SK-N-MC (cell line): ENCODE measurements around the gene RBMS3.

ENCODE experiments used
- DNase-seq: peaks from one replicate; pipeline ENCODE4 v3.0.0-alpha.2; 2011; ENCODE audit warnings: low read depth, low spot score
- H3K27ac ChIP-seq: fragments of 200-600 bp; sonication (generic); 2 replicates; pipeline ENCODE4 v1.5.1; 2016; ENCODE audit warnings: mixed run types
- H3K36me3 ChIP-seq: fragments of 200-600 bp; sonication (generic); 2 replicates; pipeline ENCODE4 v1.6.1; 2017; ENCODE audit warnings: antibody characterized with exemption, low read length, mixed read lengths; ENCODE audit not compliant: insufficient read depth
- H3K4me3 ChIP-seq: fragments of 200-600 bp; sonication (generic); 2 replicates; pipeline ENCODE4 v1.5.1; 2016
- H3K9ac ChIP-seq: fragments of 200-600 bp; sonication (generic); 2 replicates; pipeline ENCODE4 v1.8.0; 2017; ENCODE audit warnings: mixed run types, mixed read lengths; ENCODE audit not compliant: insufficient read length
- H3K9me3 ChIP-seq: fragments of 200-600 bp; sonication (generic); 2 replicates; pipeline ENCODE4 v1.6.1; 2017; ENCODE audit warnings: low read depth, mild to moderate bottlenecking, antibody characterized with exemption, low read length, moderate library complexity, mixed read lengths
- EZH2 ChIP-seq: fragments of 200-600 bp; sonication (generic); IDR thresholded peaks from one replicate; pipeline ENCODE4 v1.6.1; 2017; ENCODE audit warnings: antibody characterized with exemption
- FOXP2 ChIP-seq: optimal IDR thresholded peaks from 2 replicates; pipeline ENCODE3; 2011; ENCODE audit warnings: mild to moderate bottlenecking, moderate library complexity; ENCODE audit not compliant: insufficient read depth; ENCODE audit errors: extremely low read length, control extremely low read depth
- POLR2AphosphoS5 ChIP-seq: IDR thresholded peaks from 2 replicates; pipeline ENCODE4 v1.6.1; 2012; ENCODE audit warnings: mild to moderate bottlenecking, low read depth, low read length, borderline replicate concordance

Gene RBMS3

DNA sequence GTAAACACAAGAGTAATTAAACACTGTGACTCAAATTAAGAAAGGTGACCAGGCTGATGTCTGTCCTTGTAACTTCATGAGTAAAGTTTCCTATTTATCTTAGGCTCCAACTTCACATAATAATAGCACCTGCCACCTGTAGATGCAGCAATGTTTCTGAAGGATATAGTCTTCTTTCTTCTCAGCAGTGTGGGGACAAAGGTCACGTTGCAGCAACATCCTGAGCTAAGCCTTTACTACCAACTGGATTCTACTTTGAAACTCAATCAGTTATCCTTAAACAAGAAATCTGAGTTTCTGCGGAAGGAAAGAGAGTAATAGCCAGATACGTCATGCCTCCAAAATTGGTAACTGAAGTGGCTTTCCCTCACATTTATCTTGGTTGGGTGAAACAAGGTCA lies 253.1 kb downstream of the RBMS3 start:
- no peak overlapping the region for H3K27ac ChIP-seq
- no peak for TF ChIP-seq EZH2
- TF ChIP-seq FOXP2 = no peak
- no peak for TF ChIP-seq POLR2AphosphoS5

DNA sequence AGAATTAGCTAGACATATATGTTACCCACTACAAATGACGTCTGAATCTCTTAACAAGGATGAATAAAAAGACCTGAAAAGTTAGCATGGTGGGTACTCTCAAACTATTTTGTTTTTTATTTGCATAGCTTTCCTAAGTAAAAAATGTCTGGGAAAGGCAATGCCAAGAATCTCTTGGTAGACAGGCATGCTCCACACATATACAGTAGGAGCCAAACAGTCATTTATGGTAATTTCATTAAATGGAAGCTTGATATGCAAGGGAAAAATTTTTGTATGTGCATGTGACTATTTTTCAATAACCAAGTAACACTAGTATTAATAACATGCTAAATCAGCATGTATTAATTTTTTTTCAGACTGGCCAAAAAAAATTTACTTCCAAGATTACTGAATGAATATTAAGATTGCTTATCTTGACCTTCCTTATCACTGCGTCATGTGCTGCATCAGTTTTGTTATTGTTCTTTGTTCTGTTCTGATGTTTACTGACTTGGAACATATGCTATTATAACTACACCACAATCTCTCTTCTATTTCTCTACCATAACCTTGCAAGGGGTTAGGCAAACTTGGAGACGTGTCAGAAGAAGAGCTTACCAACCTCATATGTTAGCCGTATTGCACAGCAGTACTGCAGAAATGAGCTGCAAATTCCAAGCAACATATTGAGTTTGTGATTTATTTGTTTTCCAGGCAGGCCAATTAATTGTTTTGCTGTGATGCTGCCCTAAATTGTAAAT lies 255.3 kb downstream of the RBMS3 start:
- no peak for DNase-seq
- no peak overlapping the region for H3K27ac ChIP-seq
- TF ChIP-seq POLR2AphosphoS5 = no peak
- no peak for TF ChIP-seq EZH2
- TF ChIP-seq FOXP2 = no peak
- H3K9ac ChIP-seq = no peak overlapping the region
- no peaks in the 10 kb centered on the region for H3K9me3 ChIP-seq
- no peak overlapping the region for H3K4me3 ChIP-seq
- H3K36me3 ChIP-seq = no peaks in the 10 kb centered on the region

More for the DNA sequence above, 253.1 kb downstream of the RBMS3 start:
- Histone ChIP-seq H3K4me3 (no peak overlapping the region), H3K9me3 (no peaks in the 10 kb centered on the region), H3K9ac (no peak overlapping the region), H3K36me3 (no peaks in the 10 kb centered on the region)
- no peak for DNase-seq

DNA sequence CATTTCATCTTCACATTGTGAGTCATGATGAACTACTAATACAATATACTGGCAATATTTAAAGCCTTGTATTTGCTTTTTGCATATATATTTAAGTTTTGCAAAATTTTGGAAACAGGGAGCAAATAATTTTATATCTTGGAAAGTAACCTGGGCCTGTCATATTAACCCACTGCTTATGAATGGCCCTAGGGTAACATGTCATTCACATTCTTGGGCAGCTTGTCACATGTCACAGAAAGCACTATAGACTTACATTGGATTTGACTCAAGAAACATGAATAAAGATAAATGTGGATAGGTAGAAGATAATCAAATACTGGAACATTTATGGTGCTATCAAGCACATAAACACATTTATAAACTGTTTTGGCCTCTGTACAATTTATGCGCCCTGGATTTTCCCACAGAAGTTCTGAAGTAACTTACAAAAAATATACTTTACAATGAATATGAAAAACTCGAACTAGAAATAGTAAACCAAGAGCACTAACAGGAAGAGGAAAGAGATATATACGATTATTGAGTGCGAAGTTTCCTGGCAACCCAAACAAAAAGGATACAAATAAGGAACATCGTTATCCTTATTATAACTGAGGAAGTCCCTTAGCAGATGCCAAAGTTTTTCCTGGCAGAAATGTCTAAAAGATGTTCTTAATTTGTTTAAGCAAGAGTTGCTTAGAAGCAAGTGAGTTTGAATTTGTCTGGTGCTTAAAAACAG lies 257.2 kb downstream of the RBMS3 start:
- H3K36me3 ChIP-seq = no peaks in the 10 kb centered on the region
- no peak overlapping the region for H3K27ac ChIP-seq
- no peak for DNase-seq
- TF ChIP-seq POLR2AphosphoS5 (no peak), FOXP2 (no peak), EZH2 (no peak)
- H3K4me3 ChIP-seq = no peak overlapping the region
- no peaks in the 10 kb centered on the region for H3K9me3 ChIP-seq
- no peak overlapping the region for H3K9ac ChIP-seq

DNA sequence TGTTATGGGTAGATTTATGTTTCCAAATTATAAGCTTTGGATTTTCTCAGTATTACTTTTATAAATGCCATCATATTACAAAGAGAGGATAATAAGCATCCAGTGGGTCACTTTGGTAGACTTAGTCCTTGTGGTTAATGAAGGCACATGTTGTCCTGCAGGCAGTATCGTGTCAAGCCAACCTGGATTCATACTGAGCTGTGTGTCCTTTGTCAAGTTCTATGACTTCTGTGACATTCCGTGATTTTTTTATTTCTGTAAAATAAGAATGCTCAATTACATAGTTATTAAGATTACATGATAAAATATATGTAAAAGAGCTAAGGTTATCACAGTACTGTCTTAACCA lies 257.7 kb downstream of the RBMS3 start:
- no peak for DNase-seq
- H3K9me3 ChIP-seq = no peaks in the 10 kb centered on the region
- no peak overlapping the region for H3K4me3 ChIP-seq
- H3K9ac ChIP-seq = no peak overlapping the region
- no peaks in the 10 kb centered on the region for H3K36me3 ChIP-seq
- TF ChIP-seq EZH2 = no peak
- TF ChIP-seq FOXP2 = no peak
- TF ChIP-seq POLR2AphosphoS5 = no peak
- no peak overlapping the region for H3K27ac ChIP-seq

DNA sequence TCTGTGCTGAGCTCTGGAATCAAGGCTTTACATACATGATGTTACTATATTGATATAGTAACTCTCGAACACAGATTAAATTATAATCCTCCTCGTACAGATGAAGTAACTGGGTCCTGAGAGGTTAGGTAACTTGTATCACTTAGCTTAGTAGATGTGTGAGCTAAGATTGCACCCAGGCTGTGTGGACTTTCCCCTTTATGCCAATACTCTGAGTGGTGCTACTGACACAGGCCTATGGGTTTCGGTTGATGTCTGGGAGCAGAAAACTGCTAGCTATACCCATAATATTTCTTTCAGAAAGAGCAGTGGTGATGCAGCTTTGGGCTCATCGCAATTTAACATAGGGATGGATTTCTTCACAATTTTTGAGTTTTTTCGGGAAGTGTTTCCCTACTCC lies 259.7 kb downstream of the RBMS3 start:
- TF ChIP-seq FOXP2 = no peak
- no peaks in the 10 kb centered on the region for H3K36me3 ChIP-seq
- no peak overlapping the region for H3K9ac ChIP-seq
- H3K4me3 ChIP-seq = no peak overlapping the region
- H3K27ac ChIP-seq = no peak overlapping the region
- no peaks in the 10 kb centered on the region for H3K9me3 ChIP-seq
- no peak for DNase-seq

DNA sequence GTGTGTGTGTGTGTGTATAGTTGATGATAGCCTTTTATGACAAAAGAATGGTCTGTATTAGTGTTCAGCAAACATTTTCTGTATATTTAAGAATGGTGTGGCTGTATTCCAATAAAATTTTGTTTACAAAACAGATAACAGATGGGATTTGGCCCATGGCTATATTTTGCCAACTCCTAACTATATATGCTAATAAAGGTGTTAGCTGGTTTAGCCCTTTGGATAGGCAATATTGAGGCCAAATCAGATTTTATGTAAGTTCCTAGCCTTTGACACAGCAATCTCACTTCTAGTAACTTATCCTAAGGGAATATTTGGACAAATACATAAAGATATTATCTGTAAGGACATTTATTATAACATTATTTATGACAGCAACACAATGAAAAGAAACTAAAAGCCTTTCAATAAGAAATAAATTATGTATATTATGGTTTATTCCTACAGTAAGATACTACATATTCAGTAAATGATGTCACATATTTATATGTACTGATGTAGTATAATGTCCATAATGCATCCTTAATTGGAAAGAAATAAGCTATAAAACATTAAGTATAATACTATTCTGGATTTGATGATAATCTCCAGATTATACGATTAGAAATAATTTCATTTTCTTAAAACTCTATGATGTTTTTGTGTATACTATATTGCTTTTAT lies 264.0 kb downstream of the RBMS3 start:
- H3K27ac ChIP-seq = no peak overlapping the region

DNA sequence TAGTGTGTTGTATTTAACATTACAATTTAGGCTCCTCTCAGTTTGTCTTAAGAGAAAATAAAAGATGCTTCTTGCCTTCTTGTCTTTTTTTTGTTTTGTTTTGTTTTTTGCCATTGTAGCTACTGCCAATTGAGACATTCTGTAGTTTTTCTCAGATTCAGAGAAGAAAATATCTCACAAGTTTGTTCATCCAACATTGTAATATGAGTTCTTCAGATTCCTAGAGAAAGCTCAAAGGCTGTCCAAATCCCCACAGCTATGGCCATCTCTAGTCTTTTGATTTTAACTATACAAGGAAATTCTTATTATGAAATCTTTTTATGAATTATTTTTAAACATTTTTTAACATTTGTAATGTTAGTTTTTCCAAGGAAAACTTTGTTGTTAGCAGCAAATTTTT lies 264.7 kb downstream of the RBMS3 start:
- Histone ChIP-seq H3K36me3 (no peaks in the 10 kb centered on the region), H3K9me3 (no peaks in the 10 kb centered on the region), H3K4me3 (no peak overlapping the region), H3K27ac (no peak overlapping the region), H3K9ac (no peak overlapping the region)
- TF ChIP-seq POLR2AphosphoS5 (no peak), EZH2 (no peak), FOXP2 (no peak)
- DNase-seq = no peak

More for the DNA sequence above, 264.0 kb downstream of the RBMS3 start:
- no peak for TF ChIP-seq EZH2
- Histone ChIP-seq H3K9me3 (no peaks in the 10 kb centered on the region), H3K9ac (no peak overlapping the region), H3K4me3 (no peak overlapping the region), H3K36me3 (no peaks in the 10 kb centered on the region)
- DNase-seq = no peak

DNA sequence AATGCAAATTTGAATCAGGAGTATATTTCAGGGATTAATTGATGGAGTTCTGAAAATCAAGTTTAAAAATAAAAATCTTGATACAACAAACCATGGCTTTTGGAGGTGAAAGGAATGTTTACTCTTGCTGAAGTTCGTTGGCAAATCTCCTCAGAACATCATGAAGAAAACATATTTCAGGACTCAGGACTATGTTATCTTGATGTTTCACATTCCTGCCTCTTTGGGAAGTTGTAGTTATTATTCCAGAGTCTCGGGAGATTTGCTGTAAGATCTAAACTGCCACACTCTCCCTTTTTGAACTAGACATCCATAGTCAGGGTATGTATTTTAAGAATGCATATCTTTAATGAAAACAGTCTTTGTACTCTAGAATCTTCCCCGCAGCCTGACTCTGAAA lies 271.2 kb downstream of the RBMS3 start:
- Histone ChIP-seq H3K27ac (no peak overlapping the region), H3K36me3 (no peaks in the 10 kb centered on the region), H3K9ac (no peak overlapping the region), H3K9me3 (no peaks in the 10 kb centered on the region), H3K4me3 (no peak overlapping the region)
- no peak for DNase-seq
- TF ChIP-seq POLR2AphosphoS5 (no peak), FOXP2 (no peak), EZH2 (no peak)
